ENCODE data around the gene MSMO1. TPM values are rescaled to one million over a fixed set of nuclear protein-coding genes. Genes with fewer than 3 reads are reported as not detected.
A peak's percentile ranks its signal among the peaks of the same experiment; 100 is the strongest.

The MSMO1 gene
- total and polyA plus RNA-seq, 4 donors, result 11.2 to 34.1 (median 19.1) TPM

- ATAC-seq (ENCODE audit: low FRiP score), result no peak
- H3K27me3 ChIP-seq (ENCODE audit: control insufficient read depth in 1 of 2, insufficient read depth in 2 of 2, low read length in 1 of 2), result no peaks in the 10 kb centered on the region
Observed at GRCh38 chr4:165312506-165312905, 15.0 kb upstream of the MSMO1 start.

GRCh38 chr4:165319030-165319429 lies 8.4 kb upstream of the MSMO1 start:
- no peak overlapping the region for H3K4me3 ChIP-seq (ENCODE audit: low read length in 2 of 2)
- H3K4me1 ChIP-seq (ENCODE audit: control insufficient read depth in 1 of 2, insufficient read depth in 2 of 2, low read length in 2 of 2), result no peaks in the 10 kb centered on the region
- no peak overlapping the region for H3K27ac ChIP-seq (ENCODE audit: low read depth in 1 of 2, low read length in 2 of 2)
- no peaks in the 10 kb centered on the region for H3K36me3 ChIP-seq (ENCODE audit: control insufficient read depth in 1 of 2, insufficient read depth in 2 of 2, low read length in 1 of 2)
- intact Hi-C loops (cut with DNase I), result no loop called here
- H3K9me3 ChIP-seq (ENCODE audit: control insufficient read depth, low read length), result no peaks in the 10 kb centered on the region
- no peak for ATAC-seq (ENCODE audit: low FRiP score)
- no peak for DNase-seq
- no peaks in the 10 kb centered on the region for H3K27me3 ChIP-seq (ENCODE audit: control insufficient read depth in 1 of 2, insufficient read depth in 2 of 2, low read length in 1 of 2)
- WGBS, 2 donors, result 96% methylated on average over 5 of the region's 5 CpGs

More at GRCh38 chr4:165312506-165312905, 15.0 kb upstream of the MSMO1 start:
- DNase-seq, result no peak
- WGBS, 2 donors, result 78 to 81% methylated on average over 2 of the region's 2 CpGs
- intact Hi-C loops (cut with DNase I), result no loop called here
- no peaks in the 10 kb centered on the region for H3K9me3 ChIP-seq (ENCODE audit: control insufficient read depth, low read length)
- no peaks in the 10 kb centered on the region for H3K4me1 ChIP-seq (ENCODE audit: control insufficient read depth in 1 of 2, insufficient read depth in 2 of 2, low read length in 2 of 2)
- no peak overlapping the region for H3K27ac ChIP-seq (ENCODE audit: low read depth in 1 of 2, low read length in 2 of 2)
- no peak overlapping the region for H3K4me3 ChIP-seq (ENCODE audit: low read length in 2 of 2)
- no peaks in the 10 kb centered on the region for H3K36me3 ChIP-seq (ENCODE audit: control insufficient read depth in 1 of 2, insufficient read depth in 2 of 2, low read length in 1 of 2)

GRCh38 chr4:165319509-165319908 lies 8.0 kb upstream of the MSMO1 start:
- H3K36me3 ChIP-seq (ENCODE audit: control insufficient read depth in 1 of 2, insufficient read depth in 2 of 2, low read length in 1 of 2), result no peaks in the 10 kb centered on the region
- no peak overlapping the region for H3K27ac ChIP-seq (ENCODE audit: low read depth in 1 of 2, low read length in 2 of 2)
- H3K4me3 ChIP-seq (ENCODE audit: low read length in 2 of 2), result no peak overlapping the region
- intact Hi-C loops (cut with DNase I), result no loop called here
- H3K4me1 ChIP-seq (ENCODE audit: control insufficient read depth in 1 of 2, insufficient read depth in 2 of 2, low read length in 2 of 2), result no peaks in the 10 kb centered on the region
- no peaks in the 10 kb centered on the region for H3K9me3 ChIP-seq (ENCODE audit: control insufficient read depth, low read length)
- H3K27me3 ChIP-seq (ENCODE audit: control insufficient read depth in 1 of 2, insufficient read depth in 2 of 2, low read length in 1 of 2), result no peaks in the 10 kb centered on the region
- DNase-seq (no peak), ATAC-seq (ENCODE audit: low FRiP score) (no peak)
- 93 to 95% methylated on average over 5 of the region's 5 CpGs for WGBS, 2 donors

DNA sequence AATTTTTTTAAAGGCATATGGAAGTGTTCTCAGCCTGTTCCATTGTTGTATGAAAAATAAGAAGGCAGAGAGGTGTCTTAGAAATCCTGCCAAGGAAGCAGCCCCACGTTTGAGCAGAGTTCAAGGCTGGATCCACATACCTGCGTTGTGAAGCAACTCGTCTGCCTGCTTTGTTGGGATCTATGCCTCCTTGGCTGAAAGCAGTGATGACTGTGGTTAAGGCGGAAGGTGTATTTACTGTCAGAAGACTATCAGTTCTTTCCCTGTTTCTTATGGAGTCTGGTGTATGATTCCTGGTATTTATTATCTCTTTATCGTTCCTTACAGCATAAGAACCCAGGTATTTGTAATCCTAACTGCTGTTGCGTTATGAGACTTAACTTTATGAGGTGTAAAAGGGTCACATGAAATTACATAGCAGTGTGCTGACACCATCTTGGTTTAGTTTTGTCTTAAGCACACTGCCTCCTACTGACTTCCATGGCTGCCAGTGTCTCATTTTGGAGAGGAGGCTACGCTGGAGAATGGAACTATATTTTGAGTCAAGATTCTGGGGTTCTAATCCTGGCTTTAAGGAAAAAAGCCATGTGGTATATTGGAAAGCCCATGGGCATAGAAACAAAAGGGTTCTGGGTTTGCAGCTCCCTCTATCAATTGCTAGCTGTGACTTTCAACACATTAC lies 3.1 kb upstream of the MSMO1 start:
- Histone ChIP-seq H3K27ac (ENCODE audit: low read depth in 1 of 2, low read length in 2 of 2) (no peak overlapping the region), H3K4me1 (ENCODE audit: control insufficient read depth in 1 of 2, insufficient read depth in 2 of 2, low read length in 2 of 2) (peaks cover 0 to 2% of the 10 kb centered on the region in 2 donors), H3K9me3 (ENCODE audit: control insufficient read depth, low read length) (no peaks in the 10 kb centered on the region), H3K4me3 (ENCODE audit: low read length in 2 of 2) (no peak overlapping the region), H3K27me3 (ENCODE audit: control insufficient read depth in 1 of 2, insufficient read depth in 2 of 2, low read length in 1 of 2) (no peaks in the 10 kb centered on the region), H3K36me3 (ENCODE audit: control insufficient read depth in 1 of 2, insufficient read depth in 2 of 2, low read length in 1 of 2) (no peaks in the 10 kb centered on the region)
- ATAC-seq (ENCODE audit: low FRiP score) (no peak), DNase-seq (no peak)
- 90 to 93% methylated on average over 7 of the region's 7 CpGs for WGBS, 2 donors
- intact Hi-C loops (cut with DNase I), result loop anchor here in 1 of 2 donors (10.0 kb wide), 1 partner anchor 120 kb away; the partner anchor contains the start of gene KLHL2

GRCh38 chr4:165324918-165325304 lies 2.6 kb upstream of the MSMO1 start:
- ATAC-seq (ENCODE audit: low FRiP score) (no peak), DNase-seq (no peak)
- H3K4me3 ChIP-seq (ENCODE audit: low read length in 2 of 2), result no peak overlapping the region
- no peaks in the 10 kb centered on the region for H3K36me3 ChIP-seq (ENCODE audit: control insufficient read depth in 1 of 2, insufficient read depth in 2 of 2, low read length in 1 of 2)
- no peaks in the 10 kb centered on the region for H3K27me3 ChIP-seq (ENCODE audit: control insufficient read depth in 1 of 2, insufficient read depth in 2 of 2, low read length in 1 of 2)
- intact Hi-C loops (cut with DNase I), result loop anchor here in 1 of 2 donors (10.0 kb wide), 1 partner anchor 120 kb away; the partner anchor contains the start of gene KLHL2
- 91 to 95% methylated on average over 3 of the region's 3 CpGs for WGBS, 2 donors
- H3K9me3 ChIP-seq (ENCODE audit: control insufficient read depth, low read length), result no peaks in the 10 kb centered on the region
- no peak overlapping the region for H3K27ac ChIP-seq (ENCODE audit: low read depth in 1 of 2, low read length in 2 of 2)
- peaks cover 0 to 2% of the 10 kb centered on the region in 2 donors for H3K4me1 ChIP-seq (ENCODE audit: control insufficient read depth in 1 of 2, insufficient read depth in 2 of 2, low read length in 2 of 2)

- intact Hi-C loops (cut with DNase I), result loop anchor here (2.0 to 10.0 kb wide), 3 partner anchors 119 to 213 kb away; partner anchors contain the start of genes KLHL2 (in 2 of the 2) and TMEM192 (in 1 of the 2)
- ATAC-seq (ENCODE audit: low FRiP score), result no peak
- no peaks in the 10 kb centered on the region for H3K9me3 ChIP-seq (ENCODE audit: control insufficient read depth, low read length)
- WGBS, 2 donors, result 55 to 59% methylated on average over 8 of the region's 8 CpGs
- no peaks in the 10 kb centered on the region for H3K27me3 ChIP-seq (ENCODE audit: control insufficient read depth in 1 of 2, insufficient read depth in 2 of 2, low read length in 1 of 2)
- no peak for DNase-seq
- no peaks in the 10 kb centered on the region for H3K36me3 ChIP-seq (ENCODE audit: control insufficient read depth in 1 of 2, insufficient read depth in 2 of 2, low read length in 1 of 2)
- no peak overlapping the region for H3K27ac ChIP-seq (ENCODE audit: low read depth in 1 of 2, low read length in 2 of 2)
- no peak overlapping the region for H3K4me3 ChIP-seq (ENCODE audit: low read length in 2 of 2)
- peaks cover 0 to 2% of the 10 kb centered on the region in 2 donors for H3K4me1 ChIP-seq (ENCODE audit: control insufficient read depth in 1 of 2, insufficient read depth in 2 of 2, low read length in 2 of 2)
Observed at GRCh38 chr4:165325732-165326512, 1.5 kb upstream of the MSMO1 start.

DNA sequence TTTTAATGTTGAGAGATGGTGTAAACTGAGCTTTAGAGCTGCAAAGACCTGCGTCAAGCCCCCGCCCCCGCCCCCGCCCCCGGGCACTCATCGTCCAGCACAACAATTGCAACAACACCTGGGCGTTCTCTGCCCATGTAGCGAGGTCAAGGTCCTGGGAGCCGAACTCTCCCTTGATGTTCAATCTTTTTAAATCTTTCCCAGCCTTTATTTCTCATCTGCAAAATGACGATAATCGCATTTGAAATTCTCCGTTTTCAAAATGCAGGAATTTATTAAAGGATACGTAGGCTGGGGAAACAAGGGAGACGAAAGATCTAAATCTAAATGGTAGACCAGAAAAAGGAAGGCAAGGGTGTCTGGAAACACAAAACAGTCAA lies 648 bp upstream of the MSMO1 start:
- DNase-seq (no peak), ATAC-seq (ENCODE audit: low FRiP score) (no peak)
- Histone ChIP-seq H3K27me3 (ENCODE audit: control insufficient read depth in 1 of 2, insufficient read depth in 2 of 2, low read length in 1 of 2) (no peaks in the 10 kb centered on the region), H3K36me3 (ENCODE audit: control insufficient read depth in 1 of 2, insufficient read depth in 2 of 2, low read length in 1 of 2) (no peaks in the 10 kb centered on the region), H3K9me3 (ENCODE audit: control insufficient read depth, low read length) (no peaks in the 10 kb centered on the region), H3K4me1 (ENCODE audit: control insufficient read depth in 1 of 2, insufficient read depth in 2 of 2, low read length in 2 of 2) (peaks cover 0 to 2% of the 10 kb centered on the region in 2 donors), H3K4me3 (ENCODE audit: low read length in 2 of 2) (peak overlapping the region; percentile 58 to 85), H3K27ac (ENCODE audit: low read depth in 1 of 2, low read length in 2 of 2) (no peak overlapping the region)
- 0% methylated on average over 14 of the region's 14 CpGs for WGBS, 2 donors
- intact Hi-C loops (cut with DNase I), result loop anchor here (2.0 to 10.0 kb wide), 3 partner anchors 120 to 214 kb away; partner anchors contain the start of genes KLHL2 (in 2 of the 2) and TMEM192 (in 1 of the 2)

DNA sequence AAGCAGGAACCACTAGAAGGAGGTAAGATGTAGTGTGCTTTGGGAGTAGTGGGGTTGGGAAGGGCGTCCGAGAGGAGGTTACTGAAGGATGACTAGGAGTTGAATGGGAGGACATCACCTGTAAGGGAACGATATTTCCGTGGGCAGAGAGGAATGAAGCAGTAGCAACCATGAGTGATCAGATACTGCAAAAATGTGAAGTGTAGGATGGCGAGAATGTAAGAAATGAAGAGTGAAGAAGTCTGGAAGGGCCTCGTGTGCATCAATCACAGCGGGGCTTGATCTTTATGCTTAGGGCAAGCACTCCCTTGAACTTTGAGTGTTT lies 594 bp downstream of the MSMO1 start:
- ATAC-seq (ENCODE audit: low FRiP score) (peak; percentile 28), DNase-seq (no peak)
- no peaks in the 10 kb centered on the region for H3K27me3 ChIP-seq (ENCODE audit: control insufficient read depth in 1 of 2, insufficient read depth in 2 of 2, low read length in 1 of 2)
- intact Hi-C loops (cut with DNase I), result loop anchor here in 1 of 2 donors (10.0 kb wide), 1 partner anchor 123 kb away; the partner anchor contains the start of gene KLHL2
- no peak overlapping the region for H3K27ac ChIP-seq (ENCODE audit: low read depth in 1 of 2, low read length in 2 of 2)
- H3K9me3 ChIP-seq (ENCODE audit: control insufficient read depth, low read length), result no peaks in the 10 kb centered on the region
- peak overlapping the region; percentile 3 to 76 for H3K4me3 ChIP-seq (ENCODE audit: low read length in 2 of 2)
- no peaks in the 10 kb centered on the region for H3K36me3 ChIP-seq (ENCODE audit: control insufficient read depth in 1 of 2, insufficient read depth in 2 of 2, low read length in 1 of 2)
- peaks cover 0 to 2% of the 10 kb centered on the region in 2 donors for H3K4me1 ChIP-seq (ENCODE audit: control insufficient read depth in 1 of 2, insufficient read depth in 2 of 2, low read length in 2 of 2)
- 0 to 1% methylated on average over 7 of the region's 7 CpGs for WGBS, 2 donors

Measured in aorta (tissue), 5 donors.